Measurements from ENCODE around the gene SUSD1.

DNA sequence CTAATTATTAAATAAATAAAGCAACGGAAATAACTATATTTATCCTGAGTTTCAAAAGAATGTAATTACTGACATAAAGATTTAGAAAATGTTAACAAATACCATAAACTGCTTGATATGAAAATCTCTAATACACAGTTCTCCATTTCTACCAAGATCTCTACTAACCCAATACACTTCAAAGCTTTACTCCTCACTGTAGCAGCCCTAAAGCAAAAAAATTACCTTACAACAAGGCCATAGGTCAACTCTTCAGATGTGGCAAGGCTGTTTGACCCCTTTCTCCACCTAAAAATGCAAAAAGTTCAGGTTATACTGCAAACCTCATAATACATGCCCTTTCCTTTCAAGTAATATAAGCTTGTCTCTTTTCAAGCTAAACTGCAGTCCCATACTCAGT lies 181.8 kb downstream of the SUSD1 start:
- TF ChIP-seq, protein P1, sequence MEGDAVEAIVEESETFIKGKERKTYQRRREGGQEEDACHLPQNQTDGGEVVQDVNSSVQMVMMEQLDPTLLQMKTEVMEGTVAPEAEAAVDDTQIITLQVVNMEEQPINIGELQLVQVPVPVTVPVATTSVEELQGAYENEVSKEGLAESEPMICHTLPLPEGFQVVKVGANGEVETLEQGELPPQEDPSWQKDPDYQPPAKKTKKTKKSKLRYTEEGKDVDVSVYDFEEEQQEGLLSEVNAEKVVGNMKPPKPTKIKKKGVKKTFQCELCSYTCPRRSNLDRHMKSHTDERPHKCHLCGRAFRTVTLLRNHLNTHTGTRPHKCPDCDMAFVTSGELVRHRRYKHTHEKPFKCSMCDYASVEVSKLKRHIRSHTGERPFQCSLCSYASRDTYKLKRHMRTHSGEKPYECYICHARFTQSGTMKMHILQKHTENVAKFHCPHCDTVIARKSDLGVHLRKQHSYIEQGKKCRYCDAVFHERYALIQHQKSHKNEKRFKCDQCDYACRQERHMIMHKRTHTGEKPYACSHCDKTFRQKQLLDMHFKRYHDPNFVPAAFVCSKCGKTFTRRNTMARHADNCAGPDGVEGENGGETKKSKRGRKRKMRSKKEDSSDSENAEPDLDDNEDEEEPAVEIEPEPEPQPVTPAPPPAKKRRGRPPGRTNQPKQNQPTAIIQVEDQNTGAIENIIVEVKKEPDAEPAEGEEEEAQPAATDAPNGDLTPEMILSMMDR (IDR thresholded peaks at IDR 0.05): no peak
- no peak for TF ChIP-seq POLR2A (IDR thresholded peaks at IDR 0.05)
- no peak for TF ChIP-seq EP300 (IDR thresholded peaks at IDR 0.05)

All from ovary (tissue), 3 donors.